HepG2 (cell line): Measurements from ENCODE around the gene CHPF. TPM values are rescaled to one million over a fixed set of nuclear protein-coding genes. Genes with fewer than 3 reads are reported as not detected.

Experiments used
- ATF7 ChIP-seq, 2 experiments: fragments of 450-650 bp in 1 of 2; sonication (generic) in 1 of 2; formaldehyde crosslinking in 1 of 2; IDR thresholded peaks; 2 replicates each; pipeline versions ENCODE4 v1.4.0 to v1.6.1; 2016 to 2020; ENCODE audit warnings: antibody characterized with exemption in 1 of 2, mild to moderate bottlenecking in 1 of 2, missing genetic modification reagents in 1 of 2
- GABPB1 ChIP-seq: IDR thresholded peaks from 2 replicates; pipeline ENCODE4 v1.6.1; 2016; ENCODE audit warnings: mild to moderate bottlenecking, missing genetic modification reagents, moderate library complexity, missing compliant biosample characterization
- HOXA5 ChIP-seq: sonication (generic); formaldehyde crosslinking; IDR thresholded peaks from 2 replicates; pipeline ENCODE4 v1.4.0; 2020; ENCODE audit warnings: missing genetic modification reagents
- MTA1 ChIP-seq: sonication (generic); formaldehyde crosslinking; IDR thresholded peaks from 2 replicates; pipeline ENCODE4 v1.4.0; 2020; ENCODE audit warnings: missing genetic modification reagents, mild to moderate bottlenecking, borderline replicate concordance
- RCOR2 ChIP-seq: IDR thresholded peaks from 2 replicates; pipeline ENCODE4 v1.6.1; 2016; ENCODE audit warnings: missing biosample characterization, missing genetic modification reagents
- SALL1 ChIP-seq: sonication (generic); formaldehyde crosslinking; IDR thresholded peaks from 2 replicates; pipeline ENCODE4 v1.8.0; 2022; ENCODE audit warnings: mild to moderate bottlenecking, missing genetic modification reagents
- SMARCE1 ChIP-seq: fragments of 450-650 bp; IDR thresholded peaks from 2 replicates; pipeline ENCODE4 v1.6.1; 2017; ENCODE audit warnings: borderline replicate concordance
- SP1 ChIP-seq, 2 experiments: fragments of 450-650 bp in 1 of 2; sonication (generic) in 1 of 2; formaldehyde crosslinking in 1 of 2; IDR thresholded peaks; 2 replicates each; pipeline versions ENCODE4 v1.4.0 to v1.6.1; 2016 to 2020; ENCODE audit warnings: missing genetic modification reagents in 1 of 2
- TCF7 ChIP-seq: sonication (generic); IDR thresholded peaks from 2 replicates; pipeline ENCODE4 v1.6.1; 2016; ENCODE audit warnings: antibody characterized with exemption, low read depth
- ZMAT3 ChIP-seq: sonication (generic); formaldehyde crosslinking; conservative IDR thresholded peaks from 2 replicates; pipeline ENCODE4 v1.7.0; 2021; ENCODE audit warnings: missing genetic modification reagents
- ZNF12 ChIP-seq: sonication (generic); formaldehyde crosslinking; IDR thresholded peaks from 2 replicates; pipeline ENCODE4 v1.5.0; 2020; ENCODE audit warnings: missing genetic modification reagents
- ZNF136 ChIP-seq: sonication (generic); formaldehyde crosslinking; IDR thresholded peaks from 2 replicates; pipeline ENCODE4 v1.8.1; 2022; ENCODE audit warnings: low read depth, mild to moderate bottlenecking, moderate library complexity, missing genetic modification reagents
- ZNF263 ChIP-seq: sonication (generic); formaldehyde crosslinking; IDR thresholded peaks from 2 replicates; pipeline ENCODE4 v1.4.0; 2020; ENCODE audit warnings: missing genetic modification reagents
- ZNF296 ChIP-seq: sonication (generic); formaldehyde crosslinking; conservative IDR thresholded peaks from 2 replicates; pipeline ENCODE4 v1.5.0; 2020; ENCODE audit warnings: mild to moderate bottlenecking, missing genetic modification reagents
- ZNF383 ChIP-seq: sonication (generic); formaldehyde crosslinking; IDR thresholded peaks from 2 replicates; pipeline ENCODE4 v1.4.0; 2020; ENCODE audit warnings: missing genetic modification reagents, mild to moderate bottlenecking, borderline replicate concordance
- ZNF441 ChIP-seq: sonication (generic); formaldehyde crosslinking; IDR thresholded peaks from 2 replicates; pipeline ENCODE4 v1.7.0; 2021; ENCODE audit warnings: missing genetic modification reagents, borderline replicate concordance
- ZNF556 ChIP-seq: sonication (generic); formaldehyde crosslinking; IDR thresholded peaks from 2 replicates; pipeline ENCODE4 v1.4.0; 2020; ENCODE audit warnings: mild to moderate bottlenecking, missing genetic modification reagents, borderline replicate concordance
- ZNF567 ChIP-seq: sonication (generic); formaldehyde crosslinking; IDR thresholded peaks from 2 replicates; pipeline ENCODE4 v1.8.1; 2023; ENCODE audit warnings: mild to moderate bottlenecking, missing genetic modification reagents, borderline replicate concordance
- ZNF768 ChIP-seq: sonication (generic); formaldehyde crosslinking; IDR thresholded peaks from 2 replicates; pipeline ENCODE4 v1.4.0; 2020; ENCODE audit warnings: missing genetic modification reagents
- ZNF782 ChIP-seq: sonication (generic); formaldehyde crosslinking; IDR thresholded peaks from 2 replicates; pipeline ENCODE4 v1.4.0; 2020; ENCODE audit warnings: missing genetic modification reagents, mild to moderate bottlenecking, borderline replicate concordance
- polyA plus RNA-seq, 8 experiments: library from polyadenylated mRNA; depleted of rRNA in 3 of 8; stranded (reverse) in 7 of 8; unstranded in 1 of 8; fragments of >200 nt; fragmentation: Illumina TruSeq in 4 of 8; extraction: Trizol in 4 of 8; gene quantifications; 2 replicates each; pipeline versions ENCODE4 v1.2.1 to v1.2.3, GENCODE V29; 2011 to 2016; ENCODE audit warnings: low read depth in 4 of 8, missing spikeins in 1 of 8, mixed read lengths in 1 of 8; ENCODE audit not compliant: insufficient read depth in 1 of 8
- total RNA-seq, 5 experiments: library from RNA; depleted of rRNA; stranded (reverse); fragments of >200 nt; fragmentation: Illumina TruSeq; extraction: Trizol; gene quantifications; 2 replicates each; pipeline ENCODE4 v1.2.3, GENCODE V29; 2016; ENCODE audit warnings: low read depth in 1 of 5
- TF ChIP-seq, protein P1 (sequence below): sonication (generic); formaldehyde crosslinking; IDR thresholded peaks from 2 replicates; pipeline ENCODE4 v1.4.0; 2020; ENCODE audit warnings: missing genetic modification reagents
- TF ChIP-seq, protein P2 (sequence below): sonication (generic); formaldehyde crosslinking; IDR thresholded peaks from 2 replicates; pipeline ENCODE4 v1.4.0; 2020; ENCODE audit warnings: missing genetic modification reagents, borderline replicate concordance

CHPF gene
- total and polyA plus RNA-seq, 2 of the 13 experiments (the other 11 are each of a cell fraction or from before 2014, with no cell fraction given), result 79.6 to 111 TPM

DNA sequence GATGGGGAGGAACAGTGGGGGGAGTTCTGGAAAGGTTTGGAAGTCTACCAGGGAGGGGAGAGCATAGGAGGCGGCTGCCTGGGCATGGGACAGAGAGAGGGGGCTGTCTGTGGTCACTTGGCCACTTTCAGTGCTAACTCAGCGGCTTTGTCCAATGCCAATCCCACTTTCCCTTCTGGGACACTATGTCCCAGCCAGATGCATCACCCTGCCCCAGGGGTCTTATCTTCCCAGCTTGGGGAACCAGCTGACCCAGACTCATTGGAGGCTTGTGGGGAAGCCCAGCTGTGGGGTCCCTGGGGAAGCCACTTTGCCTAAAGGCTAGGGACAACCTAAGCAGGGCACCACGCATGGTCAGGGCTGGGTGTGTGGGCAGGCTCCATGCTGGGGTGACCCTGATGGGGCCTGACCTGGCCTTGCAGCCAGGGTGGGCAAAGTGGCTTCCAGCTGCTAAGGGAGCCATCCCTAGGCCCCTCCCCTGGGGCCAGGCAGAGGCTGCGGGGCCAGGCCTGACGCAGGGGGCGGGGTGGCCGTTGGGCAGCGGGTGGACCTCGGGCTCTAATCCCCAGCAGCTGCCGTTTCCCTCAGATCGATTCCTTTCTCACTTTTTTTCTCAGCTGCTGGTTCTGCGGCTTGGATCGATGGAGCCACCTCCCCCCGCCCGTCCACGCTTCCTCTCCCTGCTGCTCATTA lies 30.9 kb downstream of the CHPF start (continued):
- TF ChIP-seq, protein P1, sequence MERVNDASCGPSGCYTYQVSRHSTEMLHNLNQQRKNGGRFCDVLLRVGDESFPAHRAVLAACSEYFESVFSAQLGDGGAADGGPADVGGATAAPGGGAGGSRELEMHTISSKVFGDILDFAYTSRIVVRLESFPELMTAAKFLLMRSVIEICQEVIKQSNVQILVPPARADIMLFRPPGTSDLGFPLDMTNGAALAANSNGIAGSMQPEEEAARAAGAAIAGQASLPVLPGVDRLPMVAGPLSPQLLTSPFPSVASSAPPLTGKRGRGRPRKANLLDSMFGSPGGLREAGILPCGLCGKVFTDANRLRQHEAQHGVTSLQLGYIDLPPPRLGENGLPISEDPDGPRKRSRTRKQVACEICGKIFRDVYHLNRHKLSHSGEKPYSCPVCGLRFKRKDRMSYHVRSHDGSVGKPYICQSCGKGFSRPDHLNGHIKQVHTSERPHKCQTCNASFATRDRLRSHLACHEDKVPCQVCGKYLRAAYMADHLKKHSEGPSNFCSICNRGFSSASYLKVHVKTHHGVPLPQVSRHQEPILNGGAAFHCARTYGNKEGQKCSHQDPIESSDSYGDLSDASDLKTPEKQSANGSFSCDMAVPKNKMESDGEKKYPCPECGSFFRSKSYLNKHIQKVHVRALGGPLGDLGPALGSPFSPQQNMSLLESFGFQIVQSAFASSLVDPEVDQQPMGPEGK, result peak; percentile 39; the same call in 1 of the 2 replicates
- TF ChIP-seq ZNF136 (CRISPR knock-in tag), result no peak
- peak; percentile 47; the same call in 1 of the 2 replicates for TF ChIP-seq GABPB1 (CRISPR knock-in tag)
- no peak for TF ChIP-seq ZNF263 (CRISPR knock-in tag)
- TF ChIP-seq ZMAT3, result no peak
- TF ChIP-seq ZNF441 (CRISPR knock-in tag), result no peak
- no peak for TF ChIP-seq TCF7
- TF ChIP-seq ZNF768 (CRISPR knock-in tag), result no peak; the same call in 1 of the 2 replicates
- TF ChIP-seq ZNF782 (CRISPR knock-in tag), result peak; percentile 60; the same call in 1 of the 2 replicates
- TF ChIP-seq ZNF556 (CRISPR knock-in tag), result peak; percentile 81; the same call in 1 of the 2 replicates
- TF ChIP-seq ZNF567 (CRISPR knock-in tag), result no peak
- no peak for TF ChIP-seq RCOR2
- TF ChIP-seq SALL1, result peak; percentile 81
- TF ChIP-seq ATF7 (IDR thresholded peaks at IDR 0.05), result no peak
- TF ChIP-seq ATF7 (CRISPR knock-in tag; IDR thresholded peaks at IDR 0.05), result no peak
- no peak for TF ChIP-seq HOXA5
- no peak for TF ChIP-seq ZNF383
- TF ChIP-seq ZNF296, result peak; percentile 87; the same call in 1 of the 2 replicates
- no peak for TF ChIP-seq SP1 (IDR thresholded peaks at IDR 0.05)
- TF ChIP-seq SP1 (CRISPR knock-in tag; IDR thresholded peaks at IDR 0.05), result no peak
- TF ChIP-seq, protein P2, sequence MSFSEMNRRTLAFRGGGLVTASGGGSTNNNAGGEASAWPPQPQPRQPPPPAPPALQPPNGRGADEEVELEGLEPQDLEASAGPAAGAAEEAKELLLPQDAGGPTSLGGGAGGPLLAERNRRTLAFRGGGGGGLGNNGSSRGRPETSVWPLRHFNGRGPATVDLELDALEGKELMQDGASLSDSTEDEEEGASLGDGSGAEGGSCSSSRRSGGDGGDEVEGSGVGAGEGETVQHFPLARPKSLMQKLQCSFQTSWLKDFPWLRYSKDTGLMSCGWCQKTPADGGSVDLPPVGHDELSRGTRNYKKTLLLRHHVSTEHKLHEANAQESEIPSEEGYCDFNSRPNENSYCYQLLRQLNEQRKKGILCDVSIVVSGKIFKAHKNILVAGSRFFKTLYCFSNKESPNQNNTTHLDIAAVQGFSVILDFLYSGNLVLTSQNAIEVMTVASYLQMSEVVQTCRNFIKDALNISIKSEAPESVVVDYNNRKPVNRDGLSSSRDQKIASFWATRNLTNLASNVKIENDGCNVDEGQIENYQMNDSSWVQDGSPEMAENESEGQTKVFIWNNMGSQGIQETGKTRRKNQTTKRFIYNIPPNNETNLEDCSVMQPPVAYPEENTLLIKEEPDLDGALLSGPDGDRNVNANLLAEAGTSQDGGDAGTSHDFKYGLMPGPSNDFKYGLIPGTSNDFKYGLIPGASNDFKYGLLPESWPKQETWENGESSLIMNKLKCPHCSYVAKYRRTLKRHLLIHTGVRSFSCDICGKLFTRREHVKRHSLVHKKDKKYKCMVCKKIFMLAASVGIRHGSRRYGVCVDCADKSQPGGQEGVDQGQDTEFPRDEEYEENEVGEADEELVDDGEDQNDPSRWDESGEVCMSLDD (CRISPR knock-in tag), result 0 out of 2 replicates have a peak, but pooled peaks have one; percentile 39
- no peak for TF ChIP-seq ZNF12
- no peak for TF ChIP-seq SMARCE1
- TF ChIP-seq MTA1 (CRISPR knock-in tag), result peak; percentile 82
